Measurements from ENCODE around the gene PRIM1. TPM values are rescaled to one million over a fixed set of nuclear protein-coding genes. Genes with fewer than 3 reads are reported as not detected.

The PRIM1 gene
- total and polyA plus RNA-seq, 2 of the 4 experiments (the other 2 are of a cell fraction), result 8.6 to 12.0 TPM

- peak within 1 kb of the TSS; percentile 96 for H3K9ac ChIP-seq (ENCODE audit: low read depth, low read length)
- H3K27me3 ChIP-seq (ENCODE audit: control insufficient read depth, insufficient read depth, low read length), result no peaks in the 10 kb centered on the region
- peak within 1 kb of the TSS; percentile 99 for H3K4ac ChIP-seq (ENCODE audit: low read depth, low read length)
- H2BK15ac ChIP-seq (ENCODE audit: low read depth, low read length), result 0 out of 3 replicates have a peak within 1 kb of the TSS, but pooled peaks have one; percentile 4
- H3K9me3 ChIP-seq (ENCODE audit: control insufficient read depth, insufficient read depth, low read length), result no peaks in the 10 kb centered on the region
- H2AK9ac ChIP-seq (replicated peaks; ENCODE audit: low read depth, low read length, poor library complexity), result peak within 1 kb of the TSS; percentile 100
- peak within 1 kb of the TSS; percentile 92 to 93 for H4K8ac ChIP-seq (ENCODE audit: low read depth in 2 of 2, low read length in 2 of 2)
- H3K9me1 ChIP-seq (ENCODE audit: insufficient read depth, low read length), result peaks cover 24% of the 10 kb centered on the region
- peak within 1 kb of the TSS; percentile 80 for H3K4me3 ChIP-seq (ENCODE audit: insufficient read depth, low read depth, low read length)
- TF ChIP-seq FOS (IDR thresholded peaks at IDR 0.05; ENCODE audit: low read depth, low read length), result no peak
- peak; percentile 47; the same call in 1 of the 2 replicates for TF ChIP-seq BHLHE40 (IDR thresholded peaks at IDR 0.05; ENCODE audit: low read depth, low read length)
- peak; percentile 32; the same call in 1 of the 2 replicates for TF ChIP-seq CEBPB (IDR thresholded peaks at IDR 0.05; ENCODE audit: low read depth, low read length)
- TF ChIP-seq, protein P1, sequence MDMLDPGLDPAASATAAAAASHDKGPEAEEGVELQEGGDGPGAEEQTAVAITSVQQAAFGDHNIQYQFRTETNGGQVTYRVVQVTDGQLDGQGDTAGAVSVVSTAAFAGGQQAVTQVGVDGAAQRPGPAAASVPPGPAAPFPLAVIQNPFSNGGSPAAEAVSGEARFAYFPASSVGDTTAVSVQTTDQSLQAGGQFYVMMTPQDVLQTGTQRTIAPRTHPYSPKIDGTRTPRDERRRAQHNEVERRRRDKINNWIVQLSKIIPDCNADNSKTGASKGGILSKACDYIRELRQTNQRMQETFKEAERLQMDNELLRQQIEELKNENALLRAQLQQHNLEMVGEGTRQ (IDR thresholded peaks at IDR 0.05; ENCODE audit: low read depth, low read length), result no peak; the same call in 1 of the 2 replicates
- TF ChIP-seq MAZ (IDR thresholded peaks at IDR 0.05; ENCODE audit: borderline replicate concordance, low read depth, low read length), result peak; percentile 77; the same call in 1 of the 2 replicates
- TF ChIP-seq POLR2A (IDR thresholded peaks at IDR 0.05; ENCODE audit: low read depth, low read length), result peak; percentile 97
- TF ChIP-seq RFX5 (IDR thresholded peaks at IDR 0.05; ENCODE audit: low read depth, low read length), result no peak; the same call in 1 of the 2 replicates
- peak; percentile 94 for TF ChIP-seq MXI1 (IDR thresholded peaks at IDR 0.05; ENCODE audit: borderline replicate concordance, low read depth, low read length)
- peak within 1 kb of the TSS; percentile 58 for H2BK120ac ChIP-seq (ENCODE audit: low read depth, low read length)
- H2AK5ac ChIP-seq (ENCODE audit: low read depth, low read length), result peak within 1 kb of the TSS; percentile 98
- H4K20me1 ChIP-seq (ENCODE audit: insufficient read depth, low read length), result peaks cover 40% of the 10 kb centered on the region
- H3K4me1 ChIP-seq (ENCODE audit: control insufficient read depth, insufficient read depth, low read length), result peaks cover 5% of the 10 kb centered on the region
- peak within 1 kb of the TSS; percentile 83 for H2BK5ac ChIP-seq (ENCODE audit: low read depth, low read length, poor library complexity, severe bottlenecking)
- ATAC-seq (ENCODE audit: low read depth) (peak; percentile 93), DNase-seq (peak; percentile 98)
- H2AFZ ChIP-seq (replicated peaks; ENCODE audit: low read length, poor library complexity), result peak within 1 kb of the TSS; percentile 91
- peak within 1 kb of the TSS; percentile 76 for H3K27ac ChIP-seq (ENCODE audit: insufficient read depth, low read length)
- in situ Hi-C loops (cut with MboI; ENCODE audit: low sequenced_read_pairs) (no loop called here), dilution Hi-C loops (cut with HindIII; ENCODE audit: low sequenced_read_pairs, unreplicated experiment) (no loop called here), intact Hi-C loops (cut with micrococcal nuclease) (loop anchor here (1.0 to 2.0 kb wide), 3 partner anchors 37 to 96 kb away; partner anchors contain the start of gene PTGES3)
- H3K79me1 ChIP-seq (ENCODE audit: low read depth in 1 of 2, low read length in 2 of 2), result peaks cover 0 to 36% of the 10 kb centered on the region in 2 experiments; a peak in 3 of 4 replicates
- 0% methylated on average over 30 of the region's 46 CpGs; no CpG with 5 or more reads in 1 of the 2 experiments for WGBS, 2 experiments (ENCODE audit: extremely low coverage in 2 of 2, insufficient read length in 1 of 2)
- H3K56ac ChIP-seq (ENCODE audit: extremely low read depth, insufficient read depth, low read length), result peak within 1 kb of the TSS; percentile 98
- H3K14ac ChIP-seq (replicated peaks; ENCODE audit: low read depth, low read length), result peak within 1 kb of the TSS; percentile 99
- peak within 1 kb of the TSS; percentile 95 for H3K4me2 ChIP-seq (ENCODE audit: low read depth, low read length)
- peaks cover 20% of the 10 kb centered on the region for H3K36me3 ChIP-seq (ENCODE audit: control insufficient read depth, insufficient read depth, low read length)
- no TSS peak for BruUV-seq (replicated peaks)
- peak within 1 kb of the TSS; percentile 40 for H3K18ac ChIP-seq (ENCODE audit: low read depth, low read length)
- peak within 1 kb of the TSS; percentile 96 for H3K23ac ChIP-seq (ENCODE audit: low read depth, low read length)
- H4K91ac ChIP-seq (ENCODE audit: insufficient read depth, low read depth, low read length), result peak within 1 kb of the TSS; percentile 96
- H4K5ac ChIP-seq (ENCODE audit: low read depth, low read length), result peak within 1 kb of the TSS; percentile 80
- H2BK20ac ChIP-seq (ENCODE audit: low read depth, low read length), result no peak within 1 kb of the TSS
- CTCF ChIA-PET, result interaction anchor here (1.1 kb wide), 1 partner anchor 88 kb away, joined by 4 read pairs; no protein-coding TSS in a partner anchor
- POLR2A ChIA-PET (ENCODE audit: unreplicated experiment), result interaction anchor here (0.7 to 1.2 kb wide), 6 partner anchors 13 to 96 kb away, joined by 3 to 7 read pairs (median 4); partner anchors contain the start of gene PTGES3
Measured at GRCh38 chr12:56724972-56725722, 27.0 kb downstream of the PRIM1 start, which contains the start of gene NACA. Gene NACA (minus strand): TSS chr12:56725299. CDS start chr12:56724521, 778 bp downstream.

All from IMR-90 (cell line).